Fibroblast of villous mesenchyme (primary cell): ENCODE measurements around the gene WDFY1. TPM values are rescaled to one million over a fixed set of nuclear protein-coding genes. Genes with fewer than 3 reads are reported as not detected.

Source experiments
- DNase-seq: peaks from one replicate; pipeline ENCODE4 v3.0.0-alpha.2; 2010; ENCODE audit warnings: low read depth
- H3K4me3 ChIP-seq: 2 replicates; pipeline ENCODE4 v1.5.1; 2011; ENCODE audit warnings: low read depth, mild to moderate bottlenecking, low read length
- total RNA-seq: library from RNA; depleted of rRNA; stranded (reverse); fragments of >200 nt; gene quantifications from 2 replicates; pipeline ENCODE4 v1.2.3, GENCODE V29; 2012
- TF ChIP-seq, protein P1 (sequence below): IDR thresholded peaks from 2 replicates; pipeline ENCODE4 v1.5.1; 2012; ENCODE audit warnings: low read depth, mild to moderate bottlenecking, low read length; ENCODE audit not compliant: insufficient read depth

WDFY1 gene
- total RNA-seq, 1 donor: 152 TPM

DNA sequence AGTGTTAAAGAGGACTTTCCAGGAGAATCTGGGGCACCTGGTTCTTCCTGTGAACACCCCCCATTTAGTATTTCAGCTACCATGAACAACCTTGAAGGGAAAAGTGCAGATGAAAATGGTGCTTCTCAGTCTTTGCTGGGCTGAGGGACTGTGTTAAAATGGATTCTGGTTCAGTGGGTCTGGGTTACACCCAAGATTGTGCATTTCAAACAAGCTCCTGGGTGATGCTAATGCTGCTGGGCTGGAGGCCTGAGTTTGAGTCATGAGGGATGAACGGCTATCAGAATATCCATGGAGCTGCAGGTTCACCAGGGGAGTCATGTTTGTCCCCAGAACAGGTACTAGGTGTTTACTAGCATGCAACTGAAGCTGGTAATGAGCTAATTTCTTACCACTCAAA lies 36.1 kb upstream of the WDFY1 start:
- TF ChIP-seq, protein P1, sequence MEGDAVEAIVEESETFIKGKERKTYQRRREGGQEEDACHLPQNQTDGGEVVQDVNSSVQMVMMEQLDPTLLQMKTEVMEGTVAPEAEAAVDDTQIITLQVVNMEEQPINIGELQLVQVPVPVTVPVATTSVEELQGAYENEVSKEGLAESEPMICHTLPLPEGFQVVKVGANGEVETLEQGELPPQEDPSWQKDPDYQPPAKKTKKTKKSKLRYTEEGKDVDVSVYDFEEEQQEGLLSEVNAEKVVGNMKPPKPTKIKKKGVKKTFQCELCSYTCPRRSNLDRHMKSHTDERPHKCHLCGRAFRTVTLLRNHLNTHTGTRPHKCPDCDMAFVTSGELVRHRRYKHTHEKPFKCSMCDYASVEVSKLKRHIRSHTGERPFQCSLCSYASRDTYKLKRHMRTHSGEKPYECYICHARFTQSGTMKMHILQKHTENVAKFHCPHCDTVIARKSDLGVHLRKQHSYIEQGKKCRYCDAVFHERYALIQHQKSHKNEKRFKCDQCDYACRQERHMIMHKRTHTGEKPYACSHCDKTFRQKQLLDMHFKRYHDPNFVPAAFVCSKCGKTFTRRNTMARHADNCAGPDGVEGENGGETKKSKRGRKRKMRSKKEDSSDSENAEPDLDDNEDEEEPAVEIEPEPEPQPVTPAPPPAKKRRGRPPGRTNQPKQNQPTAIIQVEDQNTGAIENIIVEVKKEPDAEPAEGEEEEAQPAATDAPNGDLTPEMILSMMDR: no peak
- no peak for DNase-seq
- H3K4me3 ChIP-seq: no peak overlapping the region

DNA sequence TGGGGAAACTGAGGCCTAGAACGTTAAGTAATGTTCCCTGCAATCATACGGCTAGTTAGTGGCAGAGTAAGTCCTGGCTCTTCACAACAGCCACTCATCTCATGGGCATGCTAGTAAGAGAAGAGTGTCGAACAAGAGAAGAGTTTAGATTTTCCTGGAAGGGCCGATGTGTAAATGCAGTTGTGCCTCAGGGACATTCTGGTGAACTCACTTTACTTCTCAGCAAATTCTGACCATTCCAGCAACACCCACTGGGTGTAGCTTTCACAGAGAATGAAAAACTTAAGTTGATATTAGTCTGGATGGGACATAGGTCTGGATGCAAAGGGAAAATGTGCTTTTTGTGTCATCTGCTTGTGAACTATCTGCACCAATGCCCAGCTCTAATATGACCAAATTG lies 35.7 kb upstream of the WDFY1 start:
- TF ChIP-seq, protein P1: no peak

GRCh38 chr2:223980397-223980735 lies 35.2 kb upstream of the WDFY1 start:
- no peak overlapping the region for H3K4me3 ChIP-seq
- no peak for DNase-seq
- TF ChIP-seq, protein P1: no peak

More for the DNA sequence above, 35.7 kb upstream of the WDFY1 start:
- no peak for DNase-seq
- H3K4me3 ChIP-seq: no peak overlapping the region

- TF ChIP-seq, protein P1: no peak
- no peak overlapping the region for H3K4me3 ChIP-seq
- no peak for DNase-seq
Observed at GRCh38 chr2:223979730-223980396, 34.7 kb upstream of the WDFY1 start.

GRCh38 chr2:223978451-223978850 lies 33.3 kb upstream of the WDFY1 start:
- TF ChIP-seq, protein P1: no peak
- no peak for DNase-seq
- H3K4me3 ChIP-seq: no peak overlapping the region

DNA sequence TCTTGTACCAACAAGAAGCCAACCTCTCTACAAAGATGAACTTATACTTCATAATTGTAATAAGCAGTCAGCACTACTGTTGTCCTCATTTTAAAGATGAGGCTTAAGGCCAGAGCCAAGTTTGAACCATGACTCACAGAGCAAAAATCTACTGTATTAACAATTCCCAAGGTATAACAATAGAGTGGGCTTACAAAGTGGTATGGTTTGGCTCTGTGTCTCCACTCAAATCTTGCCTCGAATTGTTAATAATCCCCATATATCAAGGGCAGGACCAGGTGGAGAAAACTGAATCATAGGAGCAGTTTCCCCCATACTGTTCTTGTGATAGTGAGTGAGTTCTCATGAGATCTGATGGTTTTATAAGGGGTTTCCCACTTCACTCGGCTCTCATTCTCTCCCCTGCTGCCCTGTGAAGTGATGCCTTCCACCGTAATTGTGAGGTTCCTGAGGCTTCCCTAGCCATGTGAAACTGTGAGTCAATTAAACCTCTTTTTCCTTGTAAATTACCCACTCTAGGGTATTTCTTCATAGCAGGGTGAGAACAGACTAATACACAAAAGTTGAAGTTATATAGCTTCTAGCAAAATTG lies 31.6 kb upstream of the WDFY1 start:
- TF ChIP-seq, protein P1: no peak
- no peak overlapping the region for H3K4me3 ChIP-seq
- no peak for DNase-seq

- no peak overlapping the region for H3K4me3 ChIP-seq
- TF ChIP-seq, protein P1: no peak
Observed at GRCh38 chr2:223973606-223974005, 28.5 kb upstream of the WDFY1 start.

More at GRCh38 chr2:223973606-223974005, 28.5 kb upstream of the WDFY1 start:
- no peak for DNase-seq
